Caco-2 (cell line): ENCODE data around the gene CACNA2D4. TPM values are rescaled to one million over a fixed set of nuclear protein-coding genes. Genes with fewer than 3 reads are reported as not detected.

Experiments
- BruUV-seq: library from RNA; stranded (reverse); fragments of 400-500 nt; replicated peaks from 2 replicates; lab custom pipeline; 2021; lab: Mats Ljungman, UMichigan
- CTCF ChIA-PET: fragments of 300-600 bp; sonication (Branson Sonifier 250); formaldehyde crosslinking; loops from one replicate; lab custom pipeline; 2022; ENCODE audit warnings: antibody characterized with exemption; lab: Charles Lee
- POLR2A ChIA-PET: fragments of 300-600 bp; sonication (Branson Sonifier 250); formaldehyde crosslinking; loops from one replicate; lab custom pipeline; 2022; ENCODE audit warnings: antibody characterized with exemption; lab: Charles Lee
- DNase-seq, 2 experiments: peaks; one replicate each; pipeline versions ENCODE4 v3.0.0 to v3.0.0-alpha.2; 2020 to 2022
- H3K27me3 ChIP-seq: replicated peaks from 2 replicates; pipeline ENCODE4 v1.6.0; 2011; ENCODE audit warnings: low read length; ENCODE audit not compliant: control insufficient read depth, insufficient read depth
- H3K36me3 ChIP-seq: 2 replicates; pipeline ENCODE4 v1.5.1; 2011; ENCODE audit warnings: low read length; ENCODE audit not compliant: control insufficient read depth, insufficient read depth
- H3K4me1 ChIP-seq: fragments of 250-450 bp; sonication (Bioruptor Pico); 2 replicates; pipeline ENCODE4 v1.5.1; 2020; ENCODE audit warnings: mild to moderate bottlenecking
- H3K4me3 ChIP-seq: 2 replicates; pipeline ENCODE4 v1.5.1; 2011; ENCODE audit warnings: low read depth, mild to moderate bottlenecking, control low read depth, low read length
- H3K9me3 ChIP-seq: fragments of 250-450 bp; sonication (Bioruptor Pico); 2 replicates; pipeline ENCODE4 v1.5.1; 2020; ENCODE audit warnings: mild to moderate bottlenecking, moderate library complexity
- H3K27ac Mint-ChIP-seq: one replicate; pipeline ENCODE4 v1.8.0; 2022; ENCODE audit warnings: mixed read lengths; ENCODE audit not compliant: unreplicated experiment
- H3K27me3 Mint-ChIP-seq: one replicate; pipeline ENCODE4 v1.8.0; 2022; ENCODE audit warnings: mixed read lengths; ENCODE audit not compliant: insufficient read depth, unreplicated experiment
- H3K36me3 Mint-ChIP-seq: one replicate; pipeline ENCODE4 v1.8.0; 2022; ENCODE audit warnings: mild to moderate bottlenecking, mixed read lengths; ENCODE audit not compliant: insufficient read depth, unreplicated experiment
- H3K4me1 Mint-ChIP-seq: one replicate; pipeline ENCODE4 v1.8.0; 2022; ENCODE audit warnings: low read depth, mixed read lengths; ENCODE audit not compliant: unreplicated experiment
- H3K4me3 Mint-ChIP-seq: one replicate; pipeline ENCODE4 v1.8.0; 2022; ENCODE audit warnings: mild to moderate bottlenecking, moderate library complexity, mixed read lengths; ENCODE audit not compliant: unreplicated experiment
- H3K9me3 Mint-ChIP-seq: one replicate; pipeline ENCODE4 v1.8.0; 2022; ENCODE audit warnings: mixed read lengths; ENCODE audit not compliant: unreplicated experiment
- CTCF ChIP-seq, 2 experiments: fragments of 200-600 bp in 1 of 2; IDR thresholded peaks; 1 replicate in 1 of 2; 2 replicates in 1 of 2; pipeline versions ENCODE4 v1.5.1 to v1.8.0; 2011 to 2022; ENCODE audit warnings: antibody characterized with exemption in 1 of 2, control low read depth in 1 of 2, inconsistent platforms in 1 of 2, low read depth in 1 of 2, low read length in 1 of 2, mild to moderate bottlenecking in 1 of 2, moderate library complexity in 1 of 2; ENCODE audit not compliant: insufficient read depth in 1 of 2, severe bottlenecking in 1 of 2, unreplicated experiment in 1 of 2
- intact Hi-C: fragments of 100-400 bp; cut with micrococcal nuclease; formaldehyde crosslinking; loops from one replicate; pipeline ENCODE4 v1.10.0; 2022; ENCODE audit not compliant: unreplicated experiment
- total RNA-seq: library from RNA; stranded (reverse); gene quantifications from 2 replicates; pipeline ENCODE4 v1.2.3, GENCODE V29; 2022

Gene CACNA2D4
- total RNA-seq, 1 experiment from 2014 or later: 2.2 TPM

- H3K9me3 Mint-ChIP-seq: no peaks in the 10 kb centered on the region
- TF ChIP-seq CTCF (IDR thresholded peaks at IDR 0.05; ENCODE audit: insufficient read depth in 1 of 2, low read depth in 1 of 2, low read length in 1 of 2, severe bottlenecking in 1 of 2, unreplicated experiment in 1 of 2): no peak
- intact Hi-C loops: no loop called here
- H3K4me3 ChIP-seq: no peak overlapping the region
- H3K27me3 Mint-ChIP-seq: peaks cover 1% of the 10 kb centered on the region
- BruUV-seq: no TSS peak
- CTCF ChIA-PET: no interaction called here
- peak in 1 of 2 experiments; percentile 26 for DNase-seq
- H3K4me3 Mint-ChIP-seq: no peak overlapping the region
- no peaks in the 10 kb centered on the region for H3K36me3 ChIP-seq
- H3K4me1 ChIP-seq: 0 out of 2 replicates have a peak, but pooled peaks cover 3% of the 10 kb centered on the region
- H3K36me3 Mint-ChIP-seq: no peaks in the 10 kb centered on the region
- POLR2A ChIA-PET: no interaction called here
- H3K27me3 ChIP-seq: no peaks in the 10 kb centered on the region
- H3K27ac Mint-ChIP-seq: no peak overlapping the region
- no peaks in the 10 kb centered on the region for H3K4me1 Mint-ChIP-seq
- H3K9me3 ChIP-seq: no peaks in the 10 kb centered on the region
Measured at GRCh38 chr12:1864456-1864855, 54.0 kb downstream of the CACNA2D4 start.

GRCh38 chr12:1863823-1864222, 54.6 kb downstream of the CACNA2D4 start:
- H3K4me1 ChIP-seq: 0 out of 2 replicates have a peak, but pooled peaks cover 3% of the 10 kb centered on the region
- Mint-ChIP-seq H3K4me1 (no peaks in the 10 kb centered on the region), H3K4me3 (no peak overlapping the region), H3K9me3 (no peaks in the 10 kb centered on the region), H3K36me3 (no peaks in the 10 kb centered on the region), H3K27me3 (peaks cover under 1% of the 10 kb centered on the region), H3K27ac (no peak overlapping the region)
- no peaks in the 10 kb centered on the region for H3K27me3 ChIP-seq
- no peak for TF ChIP-seq CTCF (IDR thresholded peaks at IDR 0.05; ENCODE audit: insufficient read depth in 1 of 2, low read depth in 1 of 2, low read length in 1 of 2, severe bottlenecking in 1 of 2, unreplicated experiment in 1 of 2)
- no TSS peak for BruUV-seq
- intact Hi-C loops: no loop called here
- DNase-seq: no peak
- CTCF ChIA-PET: no interaction called here
- no peaks in the 10 kb centered on the region for H3K9me3 ChIP-seq
- H3K4me3 ChIP-seq: no peak overlapping the region
- no peaks in the 10 kb centered on the region for H3K36me3 ChIP-seq
- POLR2A ChIA-PET: no interaction called here

DNA sequence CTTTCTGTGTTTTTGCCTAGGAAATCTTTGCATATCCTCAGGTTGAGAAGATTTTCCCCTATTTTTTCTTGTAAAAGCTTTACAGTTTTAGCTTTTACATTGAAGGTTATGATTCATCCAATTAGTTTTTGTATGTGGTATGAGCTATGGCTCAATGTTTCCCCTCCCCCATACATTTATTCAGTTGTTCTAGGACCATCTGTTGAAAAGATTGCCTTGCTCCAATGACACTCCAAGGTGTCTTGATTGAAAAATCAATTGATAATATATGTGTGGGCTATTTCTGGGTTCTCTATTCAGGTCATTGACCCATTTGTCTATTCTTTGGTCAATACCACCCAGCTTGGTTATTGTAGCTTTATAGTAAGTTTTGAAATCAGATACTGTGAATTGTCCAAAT, 55.5 kb downstream of the CACNA2D4 start:
- Mint-ChIP-seq H3K36me3 (no peaks in the 10 kb centered on the region), H3K27me3 (peaks cover 4% of the 10 kb centered on the region), H3K4me3 (no peak overlapping the region), H3K27ac (no peak overlapping the region), H3K4me1 (no peaks in the 10 kb centered on the region), H3K9me3 (no peaks in the 10 kb centered on the region)
- H3K4me1 ChIP-seq: 0 out of 2 replicates have a peak, but pooled peaks cover 3% of the 10 kb centered on the region
- intact Hi-C loops: no loop called here
- TF ChIP-seq CTCF (IDR thresholded peaks at IDR 0.05; ENCODE audit: insufficient read depth in 1 of 2, low read depth in 1 of 2, low read length in 1 of 2, severe bottlenecking in 1 of 2, unreplicated experiment in 1 of 2): no peak
- H3K4me3 ChIP-seq: no peak overlapping the region
- H3K9me3 ChIP-seq: no peaks in the 10 kb centered on the region
- no TSS peak for BruUV-seq
- no peak for DNase-seq
- POLR2A ChIA-PET: no interaction called here
- no peaks in the 10 kb centered on the region for H3K36me3 ChIP-seq
- CTCF ChIA-PET: no interaction called here
- 0 out of 2 replicates have a peak, but pooled peaks cover 2% of the 10 kb centered on the region for H3K27me3 ChIP-seq
